ENCODE data around the gene C19orf12. TPM values are rescaled to one million over a fixed set of nuclear protein-coding genes. Genes with fewer than 3 reads are reported as not detected.

C19orf12 gene
- polyA plus RNA-seq, 1 donor from 2014 or later: 83.8 TPM

DNA sequence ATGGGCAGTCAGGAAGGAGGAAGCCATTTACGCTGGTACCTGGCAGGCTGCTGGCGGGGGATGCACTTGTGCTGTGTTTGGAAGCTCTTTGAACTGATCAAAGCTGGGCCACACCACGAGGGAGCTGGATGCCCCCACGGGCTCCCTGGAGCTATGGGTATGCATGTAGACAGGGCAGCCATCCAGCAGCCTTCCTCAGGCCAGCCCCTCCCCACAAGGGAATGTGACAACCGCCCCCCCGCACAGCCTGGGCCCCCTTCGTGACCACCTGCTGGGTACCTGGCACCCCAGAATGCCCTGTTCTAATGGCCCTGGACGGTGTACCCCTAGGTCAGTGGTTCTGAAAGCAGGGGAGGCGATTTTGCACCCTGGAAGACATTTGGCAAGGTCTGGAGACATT lies 42.5 kb upstream of the C19orf12 start:
- H3K27ac ChIP-seq (ENCODE audit: low read length): no peak overlapping the region
- no peaks in the 10 kb centered on the region for H3K79me2 ChIP-seq (replicated peaks; ENCODE audit: insufficient read depth, low read length)
- H4K20me1 ChIP-seq (ENCODE audit: insufficient read depth): no peaks in the 10 kb centered on the region
- no peaks in the 10 kb centered on the region for H3K36me3 ChIP-seq (ENCODE audit: insufficient read depth, low read length)
- H3K9me2 ChIP-seq (ENCODE audit: insufficient read depth, low read length): no peaks in the 10 kb centered on the region
- no peak overlapping the region for H2AFZ ChIP-seq (ENCODE audit: low read depth, low read length)
- H3K27me3 ChIP-seq (ENCODE audit: insufficient read depth, low read depth, low read length): no peaks in the 10 kb centered on the region
- no peak overlapping the region for H3K4me3 ChIP-seq (ENCODE audit: low read length)
- H3K9me3 ChIP-seq (ENCODE audit: low read length): no peaks in the 10 kb centered on the region
- H3K4me2 ChIP-seq (ENCODE audit: low read length): no peak overlapping the region
- no peak for TF ChIP-seq EZH2 (IDR thresholded peaks at IDR 0.05; ENCODE audit: borderline replicate concordance, insufficient read depth, low read length, poor library complexity, severe bottlenecking)
- no peak for TF ChIP-seq POLR2AphosphoS5 (IDR thresholded peaks at IDR 0.05)
- TF ChIP-seq SMC3 (conservative IDR thresholded peaks at IDR 0.05; ENCODE audit: poor library complexity): no peak
- TF ChIP-seq, protein P1, sequence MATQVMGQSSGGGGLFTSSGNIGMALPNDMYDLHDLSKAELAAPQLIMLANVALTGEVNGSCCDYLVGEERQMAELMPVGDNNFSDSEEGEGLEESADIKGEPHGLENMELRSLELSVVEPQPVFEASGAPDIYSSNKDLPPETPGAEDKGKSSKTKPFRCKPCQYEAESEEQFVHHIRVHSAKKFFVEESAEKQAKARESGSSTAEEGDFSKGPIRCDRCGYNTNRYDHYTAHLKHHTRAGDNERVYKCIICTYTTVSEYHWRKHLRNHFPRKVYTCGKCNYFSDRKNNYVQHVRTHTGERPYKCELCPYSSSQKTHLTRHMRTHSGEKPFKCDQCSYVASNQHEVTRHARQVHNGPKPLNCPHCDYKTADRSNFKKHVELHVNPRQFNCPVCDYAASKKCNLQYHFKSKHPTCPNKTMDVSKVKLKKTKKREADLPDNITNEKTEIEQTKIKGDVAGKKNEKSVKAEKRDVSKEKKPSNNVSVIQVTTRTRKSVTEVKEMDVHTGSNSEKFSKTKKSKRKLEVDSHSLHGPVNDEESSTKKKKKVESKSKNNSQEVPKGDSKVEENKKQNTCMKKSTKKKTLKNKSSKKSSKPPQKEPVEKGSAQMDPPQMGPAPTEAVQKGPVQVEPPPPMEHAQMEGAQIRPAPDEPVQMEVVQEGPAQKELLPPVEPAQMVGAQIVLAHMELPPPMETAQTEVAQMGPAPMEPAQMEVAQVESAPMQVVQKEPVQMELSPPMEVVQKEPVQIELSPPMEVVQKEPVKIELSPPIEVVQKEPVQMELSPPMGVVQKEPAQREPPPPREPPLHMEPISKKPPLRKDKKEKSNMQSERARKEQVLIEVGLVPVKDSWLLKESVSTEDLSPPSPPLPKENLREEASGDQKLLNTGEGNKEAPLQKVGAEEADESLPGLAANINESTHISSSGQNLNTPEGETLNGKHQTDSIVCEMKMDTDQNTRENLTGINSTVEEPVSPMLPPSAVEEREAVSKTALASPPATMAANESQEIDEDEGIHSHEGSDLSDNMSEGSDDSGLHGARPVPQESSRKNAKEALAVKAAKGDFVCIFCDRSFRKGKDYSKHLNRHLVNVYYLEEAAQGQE (IDR thresholded peaks at IDR 0.05; ENCODE audit: borderline replicate concordance): no peak
- no peak for TF ChIP-seq RAD21 (conservative IDR thresholded peaks at IDR 0.05)
- TF ChIP-seq MXI1 (conservative IDR thresholded peaks at IDR 0.05; ENCODE audit: poor library complexity, severe bottlenecking): no peak
- no peak for TF ChIP-seq EP300 (conservative IDR thresholded peaks at IDR 0.05; ENCODE audit: poor library complexity, severe bottlenecking)
- H3K9ac ChIP-seq (ENCODE audit: low read length): no peak overlapping the region
- no peaks in the 10 kb centered on the region for H3F3A ChIP-seq (ENCODE audit: insufficient read depth, low read length, poor library complexity, severe bottlenecking)

DNA sequence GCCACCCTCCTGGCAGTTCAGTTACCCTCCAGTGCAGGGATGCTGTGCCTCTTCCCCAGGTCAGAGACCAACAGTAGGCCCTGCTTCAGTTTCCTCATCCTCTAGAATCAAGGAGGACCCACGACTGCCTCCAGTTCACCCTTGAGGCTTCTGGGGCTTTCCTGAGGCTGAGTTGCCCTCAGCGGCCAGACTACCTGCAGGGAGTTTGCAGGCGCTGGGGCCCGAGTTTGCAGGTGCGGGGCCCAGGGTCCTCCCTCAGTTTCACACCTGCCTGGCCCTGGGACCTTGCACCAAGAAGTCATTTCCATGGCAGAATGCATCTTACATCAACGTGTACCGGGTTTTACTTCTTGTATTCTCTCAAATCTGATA lies 38.9 kb upstream of the C19orf12 start:
- H3K27ac ChIP-seq (ENCODE audit: low read length): no peak overlapping the region
- H2AFZ ChIP-seq (ENCODE audit: low read depth, low read length): no peak overlapping the region
- no peaks in the 10 kb centered on the region for H3K9me2 ChIP-seq (ENCODE audit: insufficient read depth, low read length)
- H4K20me1 ChIP-seq (ENCODE audit: insufficient read depth): no peaks in the 10 kb centered on the region
- H3K9ac ChIP-seq (ENCODE audit: low read length): no peak overlapping the region
- H3K79me2 ChIP-seq (replicated peaks; ENCODE audit: insufficient read depth, low read length): no peaks in the 10 kb centered on the region
- H3K27me3 ChIP-seq (ENCODE audit: insufficient read depth, low read depth, low read length): no peaks in the 10 kb centered on the region
- H3K4me3 ChIP-seq (ENCODE audit: low read length): no peak overlapping the region
- TF ChIP-seq TAF1 (IDR thresholded peaks at IDR 0.05; ENCODE audit: low read depth) (no peak), RAD21 (conservative IDR thresholded peaks at IDR 0.05) (no peak), SMC3 (conservative IDR thresholded peaks at IDR 0.05; ENCODE audit: poor library complexity) (no peak), EP300 (conservative IDR thresholded peaks at IDR 0.05; ENCODE audit: poor library complexity, severe bottlenecking) (no peak), POLR2AphosphoS5 (IDR thresholded peaks at IDR 0.05) (no peak), EZH2 (IDR thresholded peaks at IDR 0.05; ENCODE audit: borderline replicate concordance, insufficient read depth, low read length, poor library complexity, severe bottlenecking) (no peak), MXI1 (conservative IDR thresholded peaks at IDR 0.05; ENCODE audit: poor library complexity, severe bottlenecking) (no peak)
- TF ChIP-seq, protein P1 (IDR thresholded peaks at IDR 0.05; ENCODE audit: borderline replicate concordance): no peak
- TF ChIP-seq, protein P2, sequence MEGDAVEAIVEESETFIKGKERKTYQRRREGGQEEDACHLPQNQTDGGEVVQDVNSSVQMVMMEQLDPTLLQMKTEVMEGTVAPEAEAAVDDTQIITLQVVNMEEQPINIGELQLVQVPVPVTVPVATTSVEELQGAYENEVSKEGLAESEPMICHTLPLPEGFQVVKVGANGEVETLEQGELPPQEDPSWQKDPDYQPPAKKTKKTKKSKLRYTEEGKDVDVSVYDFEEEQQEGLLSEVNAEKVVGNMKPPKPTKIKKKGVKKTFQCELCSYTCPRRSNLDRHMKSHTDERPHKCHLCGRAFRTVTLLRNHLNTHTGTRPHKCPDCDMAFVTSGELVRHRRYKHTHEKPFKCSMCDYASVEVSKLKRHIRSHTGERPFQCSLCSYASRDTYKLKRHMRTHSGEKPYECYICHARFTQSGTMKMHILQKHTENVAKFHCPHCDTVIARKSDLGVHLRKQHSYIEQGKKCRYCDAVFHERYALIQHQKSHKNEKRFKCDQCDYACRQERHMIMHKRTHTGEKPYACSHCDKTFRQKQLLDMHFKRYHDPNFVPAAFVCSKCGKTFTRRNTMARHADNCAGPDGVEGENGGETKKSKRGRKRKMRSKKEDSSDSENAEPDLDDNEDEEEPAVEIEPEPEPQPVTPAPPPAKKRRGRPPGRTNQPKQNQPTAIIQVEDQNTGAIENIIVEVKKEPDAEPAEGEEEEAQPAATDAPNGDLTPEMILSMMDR (IDR thresholded peaks at IDR 0.05; ENCODE audit: poor library complexity, severe bottlenecking): no peak
- H3K36me3 ChIP-seq (ENCODE audit: insufficient read depth, low read length): no peaks in the 10 kb centered on the region
- no peaks in the 10 kb centered on the region for H3K9me3 ChIP-seq (ENCODE audit: low read length)
- no peak overlapping the region for H3K4me2 ChIP-seq (ENCODE audit: low read length)
- no peaks in the 10 kb centered on the region for H3F3A ChIP-seq (ENCODE audit: insufficient read depth, low read length, poor library complexity, severe bottlenecking)

Measured in neural cell (in vitro differentiated cells).